Mucosa of rectum (tissue), 2 donors: ENCODE data around the gene CCDC28B.

Source experiments
- H3K27ac ChIP-seq, 2 donors: one replicate each; pipeline ENCODE4 v1.7.0; 2013; ENCODE audit warnings: inconsistent platforms in 2 of 2, low read depth in 2 of 2, low read length in 2 of 2
- H3K27me3 ChIP-seq, 2 donors: one replicate each; pipeline ENCODE4 v1.7.0; 2013; ENCODE audit warnings: low read length in 2 of 2; ENCODE audit not compliant: control insufficient read depth in 2 of 2, insufficient read depth in 2 of 2
- H3K36me3 ChIP-seq, 2 donors: one replicate each; pipeline ENCODE4 v1.7.0; 2013; ENCODE audit warnings: low read length in 2 of 2; ENCODE audit not compliant: control insufficient read depth in 2 of 2, insufficient read depth in 2 of 2
- H3K4me1 ChIP-seq, 2 donors: one replicate each; pipeline ENCODE4 v1.7.0; 2013; ENCODE audit warnings: low read length in 2 of 2, mild to moderate bottlenecking in 1 of 2; ENCODE audit not compliant: control insufficient read depth in 2 of 2, insufficient read depth in 2 of 2
- H3K4me3 ChIP-seq, 2 donors: one replicate each; pipeline ENCODE4 v1.7.0; 2013; ENCODE audit warnings: low read length in 2 of 2
- H3K9ac ChIP-seq, 2 donors: one replicate each; pipeline ENCODE4 v1.7.0; 2013; ENCODE audit warnings: low read length in 2 of 2, low read depth in 1 of 2, mild to moderate bottlenecking in 1 of 2
- H3K9me3 ChIP-seq, 2 donors: one replicate each; pipeline ENCODE4 v1.7.0; 2013; ENCODE audit warnings: low read length in 2 of 2; ENCODE audit not compliant: control insufficient read depth in 2 of 2
- donor health status: healthy.
- donor health status: Normal muscosa, but diverticular disease.

The CCDC28B gene

GRCh38 chr1:32239337-32239736, 38.9 kb downstream of the CCDC28B start:
- no peak overlapping the region for H3K9ac ChIP-seq
- H3K9me3 ChIP-seq = no peaks in the 10 kb centered on the region
- no peaks in the 10 kb centered on the region for H3K27me3 ChIP-seq
- peak overlapping the region in 1 of 2 donors; percentile 76 for H3K27ac ChIP-seq
- peaks cover 3 to 13% of the 10 kb centered on the region in 2 donors for H3K4me1 ChIP-seq
- no peaks in the 10 kb centered on the region for H3K36me3 ChIP-seq
- H3K4me3 ChIP-seq = no peak overlapping the region

GRCh38 chr1:32239790-32240139, 39.4 kb downstream of the CCDC28B start:
- Histone ChIP-seq H3K27ac (peak overlapping the region; percentile 75 to 76), H3K4me3 (peak overlapping the region; percentile 83 to 86), H3K36me3 (no peaks in the 10 kb centered on the region), H3K4me1 (peaks cover 3 to 13% of the 10 kb centered on the region in 2 donors), H3K9ac (peak overlapping the region; percentile 72), H3K27me3 (no peaks in the 10 kb centered on the region), H3K9me3 (no peaks in the 10 kb centered on the region)

- no peaks in the 10 kb centered on the region for H3K27me3 ChIP-seq
- no peaks in the 10 kb centered on the region for H3K36me3 ChIP-seq
- H3K9me3 ChIP-seq = no peaks in the 10 kb centered on the region
- peak overlapping the region; percentile 83 to 86 for H3K4me3 ChIP-seq
- H3K27ac ChIP-seq = peak overlapping the region; percentile 75 to 76
- peaks cover 3 to 13% of the 10 kb centered on the region in 2 donors for H3K4me1 ChIP-seq
- peak overlapping the region; percentile 72 for H3K9ac ChIP-seq
These were observed 40.0 kb downstream of the CCDC28B start for GRCh38 chr1:32240140-32240951.

GRCh38 chr1:32241001-32241763, 40.8 kb downstream of the CCDC28B start:
- Histone ChIP-seq H3K4me3 (peak overlapping the region; percentile 83 to 86), H3K36me3 (no peaks in the 10 kb centered on the region), H3K4me1 (peaks cover 3 to 13% of the 10 kb centered on the region in 2 donors), H3K9me3 (no peaks in the 10 kb centered on the region), H3K9ac (peak overlapping the region; percentile 72), H3K27ac (peak overlapping the region; percentile 75 to 76), H3K27me3 (no peaks in the 10 kb centered on the region)

- Histone ChIP-seq H3K4me1 (peaks cover 5 to 17% of the 10 kb centered on the region in 2 donors), H3K27ac (no peak overlapping the region), H3K4me3 (no peak overlapping the region), H3K36me3 (no peaks in the 10 kb centered on the region), H3K9me3 (no peaks in the 10 kb centered on the region), H3K27me3 (no peaks in the 10 kb centered on the region), H3K9ac (no peak overlapping the region)
These were observed 42.0 kb downstream of the CCDC28B start for GRCh38 chr1:32242341-32242851.

GRCh38 chr1:32246888-32247273, 46.5 kb downstream of the CCDC28B start, which contains the start of gene FAM167B:
Gene FAM167B (plus strand): TSS chr1:32247222. CDS start chr1:32247422, 200 bp downstream.
- H3K9me3 ChIP-seq = no peaks in the 10 kb centered on the region
- no peaks in the 10 kb centered on the region for H3K27me3 ChIP-seq
- H3K27ac ChIP-seq = peak within 1 kb of the TSS; percentile 14 to 67
- H3K36me3 ChIP-seq = no peaks in the 10 kb centered on the region
- H3K4me3 ChIP-seq = no peak within 1 kb of the TSS
- no peak within 1 kb of the TSS for H3K9ac ChIP-seq
- peaks cover 12 to 25% of the 10 kb centered on the region in 2 donors for H3K4me1 ChIP-seq

GRCh38 chr1:32247452-32247851, 47.1 kb downstream of the CCDC28B start:
- peak overlapping the region; percentile 14 to 67 for H3K27ac ChIP-seq
- no peak overlapping the region for H3K4me3 ChIP-seq
- no peaks in the 10 kb centered on the region for H3K9me3 ChIP-seq
- no peaks in the 10 kb centered on the region for H3K36me3 ChIP-seq
- H3K9ac ChIP-seq = no peak overlapping the region
- no peaks in the 10 kb centered on the region for H3K27me3 ChIP-seq
- H3K4me1 ChIP-seq = peaks cover 12 to 25% of the 10 kb centered on the region in 2 donors

- Histone ChIP-seq H3K4me1 (peaks cover 12 to 25% of the 10 kb centered on the region in 2 donors), H3K9ac (no peak overlapping the region), H3K36me3 (no peaks in the 10 kb centered on the region), H3K27me3 (no peaks in the 10 kb centered on the region), H3K27ac (peak overlapping the region in 1 of 2 donors; percentile 67), H3K4me3 (no peak overlapping the region), H3K9me3 (no peaks in the 10 kb centered on the region)
These were observed 47.8 kb downstream of the CCDC28B start for GRCh38 chr1:32247983-32248889.

GRCh38 chr1:32249831-32250525, 49.6 kb downstream of the CCDC28B start:
- peak overlapping the region; percentile 1 to 46 for H3K4me3 ChIP-seq
- peak overlapping the region; percentile 58 to 85 for H3K27ac ChIP-seq
- H3K9me3 ChIP-seq = no peaks in the 10 kb centered on the region
- H3K9ac ChIP-seq = peak overlapping the region in 1 of 2 donors; percentile 47
- no peaks in the 10 kb centered on the region for H3K36me3 ChIP-seq
- H3K27me3 ChIP-seq = no peaks in the 10 kb centered on the region
- peaks cover 12 to 28% of the 10 kb centered on the region in 2 donors for H3K4me1 ChIP-seq
